ENCODE measurements around the gene VAX1. TPM values are rescaled to one million over a fixed set of nuclear protein-coding genes. Genes with fewer than 3 reads are reported as not detected.

VAX1 gene
- total and polyA plus RNA-seq, 9 of the 15 experiments (the other 6 are each of a cell fraction or from before 2014, with no cell fraction given) = not detected

- TF ChIP-seq NKRF (IDR thresholded peaks at IDR 0.05; ENCODE audit: borderline replicate concordance) = no peak
- TF ChIP-seq ZNF586 (CRISPR knock-in tag; conservative IDR thresholded peaks at IDR 0.05) = no peak
- no peak for TF ChIP-seq ETS2 (tag; IDR thresholded peaks at IDR 0.05; ENCODE audit: borderline replicate concordance, poor library complexity, severe bottlenecking)
Observed at GRCh38 chr10:117163954-117164548, 26.0 kb upstream of the VAX1 start (continued).

GRCh38 chr10:117163061-117163953, 25.2 kb upstream of the VAX1 start:
- no TSS peak for BruUV-seq (replicated peaks)
- Histone ChIP-seq H3K27me3 (ENCODE audit: control insufficient read depth in 2 of 2, insufficient read depth in 2 of 2, low read length in 2 of 2) (peaks cover 23 to 57% of the 10 kb centered on the region in 2 experiments; a peak in 4 of 5 replicates), H3K36me3 (ENCODE audit: control insufficient read depth, insufficient read depth, low read length) (no peaks in the 10 kb centered on the region), H3K4me3 (no peak overlapping the region), H3K9ac (ENCODE audit: insufficient read depth in 1 of 2, low read depth in 2 of 2, low read length in 2 of 2) (no peak overlapping the region), H4K20me1 (replicated peaks; ENCODE audit: control insufficient read depth, insufficient read depth, low read length) (peaks cover 4% of the 10 kb centered on the region; the same call in 1 of the 2 replicates), H3K79me2 (ENCODE audit: control insufficient read depth, insufficient read depth, low read length) (no peaks in the 10 kb centered on the region), H3K4me2 (ENCODE audit: insufficient read depth, low read length) (no peak overlapping the region), H3K27ac (ENCODE audit: extremely low read depth, low read depth, low read length) (no peak overlapping the region), H3K9me3 (replicated peaks; ENCODE audit: control insufficient read depth, insufficient read depth, low read depth, low read length) (no peaks in the 10 kb centered on the region), H3K9me1 (ENCODE audit: control insufficient read depth, insufficient read depth, low read length) (no peaks in the 10 kb centered on the region), H2AFZ (ENCODE audit: low read depth, low read length) (no peak overlapping the region), H3K4me1 (replicated peaks in 1 of 2; ENCODE audit: control insufficient read depth in 2 of 2, insufficient read depth in 2 of 2, low read length in 2 of 2) (peaks cover 0 to 29% of the 10 kb centered on the region in 2 experiments; a peak in 2 of 5 replicates)
- TF ChIP-seq ZNF140 (CRISPR knock-in tag; IDR thresholded peaks at IDR 0.05) (no peak), CTCF (IDR thresholded peaks at IDR 0.05 in 2 of 3, conservative IDR thresholded peaks at IDR 0.05 in 1 of 3; ENCODE audit: insufficient read depth in 2 of 3, low read depth in 1 of 3, low read length in 3 of 3) (peak in 1 of 3 experiments; percentile 24; a peak in 1 of 6 replicates), BMI1 (IDR thresholded peaks at IDR 0.05; ENCODE audit: low read length) (no peak), RCOR1 (IDR thresholded peaks at IDR 0.05; ENCODE audit: borderline replicate concordance in 1 of 2, low read depth in 2 of 2, low read length in 2 of 2) (no peak), E2F6 (IDR thresholded peaks at IDR 0.05; ENCODE audit: borderline replicate concordance in 1 of 2, extremely low read depth in 1 of 2, insufficient read depth in 1 of 2, insufficient read length in 1 of 2, low read depth in 1 of 2, low read length in 1 of 2, poor library complexity in 1 of 2, severe bottlenecking in 1 of 2) (peak in 1 of 2 experiments; percentile 28), SUPT5H (IDR thresholded peaks at IDR 0.05) (no peak), RHOXF2B (CRISPR knock-in tag; conservative IDR thresholded peaks at IDR 0.05) (no peak), DLX4 (CRISPR knock-in tag; IDR thresholded peaks at IDR 0.05) (no peak)
- FAIRE-seq (no peak), ATAC-seq (peak; percentile 76), DNase-seq (ENCODE audit: extremely low read depth in 1 of 4, low spot score in 3 of 4) (peak in 2 of 4 experiments; percentile 12 to 27)
- ChIA-PET CTCF (ENCODE audit: low intra/inter-chr PET ratio) (no interaction called here), POLR2A (interaction anchor here (0.6 kb wide), 1 partner anchor 159 kb away, joined by 3 read pairs; the partner anchor contains the start of gene SHTN1)
- in situ Hi-C loops (cut with MboI) (loop anchor here (25.0 kb wide), 1 partner anchor 701 kb away; no protein-coding TSS in a partner anchor), intact Hi-C loops (cut with micrococcal nuclease) (no loop called here)
- WGBS (ENCODE audit: insufficient coverage, low coverage, missing lambda C conversion rate) = 16% methylated on average over 22 of the region's 82 CpGs

All from K562 (cell line).